ENCODE measurements around the gene CCT3. TPM values are rescaled to one million over a fixed set of nuclear protein-coding genes. Genes with fewer than 3 reads are reported as not detected.
"Not testable (repeated sequence)": the region's sequence is repeated elsewhere in the genome, so short reads cannot be mapped to it uniquely, and the experiment has no call there.

The CCT3 gene
- total RNA-seq, 3 donors from 2014 or later (not counting 1 experiment from before 2014, with no cell fraction given): 70.3 to 87.5 (median 79.8) TPM

DNA sequence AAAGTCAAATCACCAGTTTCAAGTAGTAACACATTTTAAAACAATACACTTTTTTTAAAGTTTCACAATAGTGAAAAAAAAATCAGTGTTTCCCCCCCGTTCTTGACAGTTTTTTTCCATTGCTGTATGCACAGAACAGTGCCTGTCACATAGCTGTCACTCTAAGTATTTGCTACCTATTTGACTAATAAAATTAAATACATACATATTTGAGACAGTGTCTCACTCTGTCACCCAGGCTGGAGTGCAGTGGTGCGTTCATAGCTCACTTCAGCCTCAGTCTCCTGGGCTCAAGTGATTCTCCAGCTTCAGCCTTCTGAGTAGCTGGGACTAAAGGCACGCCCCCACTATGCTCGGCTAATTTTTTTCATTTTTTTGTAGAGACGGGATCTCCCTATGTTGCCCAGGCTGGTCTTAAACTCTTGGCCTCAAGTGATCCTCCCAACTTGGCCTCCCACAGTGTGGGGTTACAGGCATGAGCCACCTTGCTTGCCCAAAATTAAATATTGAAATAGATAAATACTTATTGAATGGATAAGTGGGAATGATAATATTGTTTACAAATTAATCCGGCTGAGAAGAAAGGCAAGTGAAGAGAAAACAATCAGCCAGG is 18.3 kb upstream of the CCT3 start:
- intact Hi-C loops (cut with micrococcal nuclease): no loop called here
- H3K4me1 ChIP-seq (ENCODE audit: control insufficient read depth, insufficient read depth, low read length): peaks cover 4% of the 10 kb centered on the region
- no peak for ATAC-seq
- Mint-ChIP-seq H3K27ac (no peak overlapping the region), H3K27me3 (ENCODE audit: low read depth in 2 of 2) (peaks cover 30 to 46% of the 10 kb centered on the region in 2 donors), H3K9me3 (no peaks in the 10 kb centered on the region), H3K4me1 (peaks cover 0 to 8% of the 10 kb centered on the region in 2 donors), H3K36me3 (no peaks in the 10 kb centered on the region), H3K4me3 (no peak overlapping the region)
- H3K9me3 ChIP-seq (ENCODE audit: control insufficient read depth, insufficient read depth, low read length): no peaks in the 10 kb centered on the region
- WGBS (ENCODE audit: insufficient coverage): 67% methylated on average over 6 of the region's 6 CpGs
- no peaks in the 10 kb centered on the region for H3K36me3 ChIP-seq (ENCODE audit: control insufficient read depth, insufficient read depth, low read length)
- peaks cover 14% of the 10 kb centered on the region for H3K27me3 ChIP-seq (ENCODE audit: control insufficient read depth, insufficient read depth, low read length)
- TF ChIP-seq, protein P1, sequence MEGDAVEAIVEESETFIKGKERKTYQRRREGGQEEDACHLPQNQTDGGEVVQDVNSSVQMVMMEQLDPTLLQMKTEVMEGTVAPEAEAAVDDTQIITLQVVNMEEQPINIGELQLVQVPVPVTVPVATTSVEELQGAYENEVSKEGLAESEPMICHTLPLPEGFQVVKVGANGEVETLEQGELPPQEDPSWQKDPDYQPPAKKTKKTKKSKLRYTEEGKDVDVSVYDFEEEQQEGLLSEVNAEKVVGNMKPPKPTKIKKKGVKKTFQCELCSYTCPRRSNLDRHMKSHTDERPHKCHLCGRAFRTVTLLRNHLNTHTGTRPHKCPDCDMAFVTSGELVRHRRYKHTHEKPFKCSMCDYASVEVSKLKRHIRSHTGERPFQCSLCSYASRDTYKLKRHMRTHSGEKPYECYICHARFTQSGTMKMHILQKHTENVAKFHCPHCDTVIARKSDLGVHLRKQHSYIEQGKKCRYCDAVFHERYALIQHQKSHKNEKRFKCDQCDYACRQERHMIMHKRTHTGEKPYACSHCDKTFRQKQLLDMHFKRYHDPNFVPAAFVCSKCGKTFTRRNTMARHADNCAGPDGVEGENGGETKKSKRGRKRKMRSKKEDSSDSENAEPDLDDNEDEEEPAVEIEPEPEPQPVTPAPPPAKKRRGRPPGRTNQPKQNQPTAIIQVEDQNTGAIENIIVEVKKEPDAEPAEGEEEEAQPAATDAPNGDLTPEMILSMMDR (IDR thresholded peaks at IDR 0.05): no peak
- H3K4me3 ChIP-seq (ENCODE audit: low read length): no peak overlapping the region
- DNase-seq: no peak
- H3K27ac ChIP-seq (ENCODE audit: low read length): no peak overlapping the region

DNA sequence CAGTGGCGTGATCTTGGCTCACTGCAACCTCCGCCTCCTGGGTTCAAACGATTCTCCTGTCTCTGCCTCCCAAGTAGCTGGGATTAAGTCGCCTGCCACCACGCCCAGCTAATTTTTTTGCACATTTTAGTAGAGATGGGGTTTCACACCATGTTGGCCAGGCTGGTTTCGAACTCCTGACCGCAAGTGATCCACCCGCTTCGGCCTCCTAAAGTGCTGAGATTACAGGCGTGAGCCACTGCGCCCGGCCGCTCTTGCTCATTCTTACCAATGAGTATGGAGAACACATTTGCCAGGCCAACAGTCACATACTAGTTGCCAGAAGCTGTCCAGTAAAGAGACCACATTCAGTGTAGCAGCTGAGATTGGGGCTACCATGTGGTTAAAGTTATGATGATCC is 14.4 kb upstream of the CCT3 start:
- H3K4me1 ChIP-seq (ENCODE audit: control insufficient read depth, insufficient read depth, low read length); DNase-seq; H3K27ac Mint-ChIP-seq; H3K4me3 Mint-ChIP-seq; H3K4me3 ChIP-seq (ENCODE audit: low read length); H3K27ac ChIP-seq (ENCODE audit: low read length); H3K36me3 Mint-ChIP-seq; H3K9me3 Mint-ChIP-seq; intact Hi-C loops (cut with micrococcal nuclease); H3K9me3 ChIP-seq (ENCODE audit: control insufficient read depth, insufficient read depth, low read length); H3K36me3 ChIP-seq (ENCODE audit: control insufficient read depth, insufficient read depth, low read length); H3K4me1 Mint-ChIP-seq; ATAC-seq: not testable (repeated sequence)
- WGBS (ENCODE audit: insufficient coverage): 91% methylated on average over 13 of the region's 13 CpGs
- peaks cover 14% of the 10 kb centered on the region for H3K27me3 ChIP-seq (ENCODE audit: control insufficient read depth, insufficient read depth, low read length)
- H3K27me3 Mint-ChIP-seq (ENCODE audit: low read depth in 2 of 2): peaks cover 15 to 37% of the 10 kb centered on the region in 2 donors

DNA sequence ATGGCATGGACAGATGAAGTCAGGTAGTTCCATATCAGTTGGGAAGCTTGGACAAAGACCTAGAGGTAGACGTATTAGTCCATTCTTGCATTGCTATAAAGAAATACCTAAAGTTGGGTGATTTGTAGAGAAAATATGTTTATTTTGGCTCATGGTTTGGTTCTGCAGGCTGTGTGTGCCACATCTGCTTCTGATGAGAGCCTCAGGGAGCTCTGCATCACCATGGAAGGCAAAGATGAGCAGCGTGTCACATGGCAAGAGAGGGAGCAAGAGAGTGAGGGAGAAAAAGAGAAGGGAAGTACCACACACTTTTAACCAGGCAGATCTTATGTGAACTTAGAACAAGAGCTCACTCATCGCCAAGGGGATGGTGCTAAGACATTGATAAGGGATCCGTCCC is 9.2 kb upstream of the CCT3 start:
- Histone ChIP-seq H3K27me3 (ENCODE audit: control insufficient read depth, insufficient read depth, low read length) (peaks cover 4% of the 10 kb centered on the region), H3K4me3 (ENCODE audit: low read length) (no peak overlapping the region), H3K9me3 (ENCODE audit: control insufficient read depth, insufficient read depth, low read length) (no peaks in the 10 kb centered on the region), H3K27ac (ENCODE audit: low read length) (no peak overlapping the region), H3K36me3 (ENCODE audit: control insufficient read depth, insufficient read depth, low read length) (no peaks in the 10 kb centered on the region), H3K4me1 (ENCODE audit: control insufficient read depth, insufficient read depth, low read length) (no peaks in the 10 kb centered on the region)
- TF ChIP-seq, protein P1 (IDR thresholded peaks at IDR 0.05): no peak
- H3K4me3 Mint-ChIP-seq: no peak overlapping the region
- intact Hi-C loops (cut with micrococcal nuclease): no loop called here
- ATAC-seq (no peak), DNase-seq (no peak)
- peaks cover 22 to 26% of the 10 kb centered on the region in 2 donors for H3K27me3 Mint-ChIP-seq (ENCODE audit: low read depth in 2 of 2)
- no peaks in the 10 kb centered on the region for H3K36me3 Mint-ChIP-seq
- 95% methylated on average over 4 of the region's 4 CpGs for WGBS (ENCODE audit: insufficient coverage)
- H3K27ac Mint-ChIP-seq: no peak overlapping the region
- no peaks in the 10 kb centered on the region for H3K4me1 Mint-ChIP-seq
- H3K9me3 Mint-ChIP-seq: no peaks in the 10 kb centered on the region

DNA sequence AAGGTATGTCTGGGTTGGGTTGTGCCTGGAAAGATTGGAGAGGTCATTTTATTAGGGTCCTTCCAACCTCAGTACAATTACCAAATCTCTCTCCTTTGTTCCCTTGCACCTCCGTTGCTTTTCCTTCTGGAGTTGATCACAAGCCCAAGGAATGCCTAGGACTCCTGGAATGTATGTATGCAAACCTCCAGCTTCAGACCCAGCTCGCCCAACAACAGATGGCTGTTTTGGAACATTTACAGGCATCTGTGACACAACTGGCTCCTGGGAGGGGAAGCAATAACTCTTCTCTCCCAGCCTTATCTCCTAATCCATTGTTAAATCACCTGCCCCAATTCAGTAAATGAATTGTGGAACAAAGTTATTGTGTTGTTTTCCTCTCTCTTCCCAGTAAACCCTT is 8.5 kb upstream of the CCT3 start:
- H3K4me1 ChIP-seq (ENCODE audit: control insufficient read depth, insufficient read depth, low read length): no peaks in the 10 kb centered on the region
- peaks cover 22 to 26% of the 10 kb centered on the region in 2 donors for H3K27me3 Mint-ChIP-seq (ENCODE audit: low read depth in 2 of 2)

DNA sequence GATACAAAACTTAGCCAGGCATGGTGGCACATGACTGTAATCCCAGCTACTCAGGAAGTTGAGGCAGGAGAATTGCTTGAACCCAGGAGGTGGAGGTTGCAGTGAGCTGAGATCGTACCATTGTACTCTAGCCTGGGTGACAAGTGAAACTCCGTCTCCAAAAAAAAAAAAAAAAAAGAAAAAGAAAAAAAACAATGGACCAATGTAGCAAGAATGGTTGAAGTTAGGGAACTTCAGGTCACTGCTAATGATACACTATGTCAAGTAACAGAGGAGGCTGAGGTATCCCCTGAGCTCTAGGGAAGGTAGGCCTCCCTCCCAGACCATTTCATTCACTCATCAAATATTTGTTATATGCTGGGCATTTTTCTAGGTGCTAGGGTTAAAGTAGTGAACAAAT is 7.9 kb upstream of the CCT3 start:
- H3K4me3 ChIP-seq (ENCODE audit: low read length); H3K4me3 Mint-ChIP-seq; DNase-seq; H3K4me1 ChIP-seq (ENCODE audit: control insufficient read depth, insufficient read depth, low read length); H3K27me3 ChIP-seq (ENCODE audit: control insufficient read depth, insufficient read depth, low read length); H3K27ac ChIP-seq (ENCODE audit: low read length); intact Hi-C loops (cut with micrococcal nuclease); H3K36me3 ChIP-seq (ENCODE audit: control insufficient read depth, insufficient read depth, low read length); H3K9me3 ChIP-seq (ENCODE audit: control insufficient read depth, insufficient read depth, low read length); H3K36me3 Mint-ChIP-seq; ATAC-seq; H3K27ac Mint-ChIP-seq; H3K9me3 Mint-ChIP-seq; H3K4me1 Mint-ChIP-seq: not testable (repeated sequence)
- 94% methylated on average over 2 of the region's 2 CpGs for WGBS (ENCODE audit: insufficient coverage)
- H3K27me3 Mint-ChIP-seq (ENCODE audit: low read depth in 2 of 2): peaks cover 18 to 26% of the 10 kb centered on the region in 2 donors

More for the DNA sequence above, 8.5 kb upstream of the CCT3 start:
- WGBS (ENCODE audit: insufficient coverage): 81% methylated on average over 2 of the region's 2 CpGs
- Mint-ChIP-seq H3K4me1 (no peaks in the 10 kb centered on the region), H3K27ac (no peak overlapping the region), H3K36me3 (no peaks in the 10 kb centered on the region), H3K9me3 (no peaks in the 10 kb centered on the region), H3K4me3 (no peak overlapping the region)
- Histone ChIP-seq H3K27me3 (ENCODE audit: control insufficient read depth, insufficient read depth, low read length) (peaks cover 4% of the 10 kb centered on the region), H3K9me3 (ENCODE audit: control insufficient read depth, insufficient read depth, low read length) (no peaks in the 10 kb centered on the region), H3K27ac (ENCODE audit: low read length) (no peak overlapping the region), H3K36me3 (ENCODE audit: control insufficient read depth, insufficient read depth, low read length) (no peaks in the 10 kb centered on the region), H3K4me3 (ENCODE audit: low read length) (no peak overlapping the region)
- intact Hi-C loops (cut with micrococcal nuclease): no loop called here
- TF ChIP-seq, protein P1 (IDR thresholded peaks at IDR 0.05): no peak
- no peak for DNase-seq
- no peak for ATAC-seq
